Osteocyte (in vitro differentiated cells): Measurements from ENCODE around the gene GNAI1. TPM values are rescaled to one million over a fixed set of nuclear protein-coding genes. Genes with fewer than 3 reads are reported as not detected.
A peak's percentile ranks its signal among the peaks of the same experiment; 100 is the strongest.

Experiments
- DNase-seq: peaks from one replicate; pipeline ENCODE4 v3.0.0; 2021; ENCODE audit warnings: mixed read lengths; ENCODE audit not compliant: unreplicated experiment; ENCODE audit errors: extremely low spot score
- H3K27ac Mint-ChIP-seq: one replicate; pipeline ENCODE4 v1.8.0; 2021; ENCODE audit warnings: mild to moderate bottlenecking, mixed read lengths; ENCODE audit not compliant: unreplicated experiment
- H3K27me3 Mint-ChIP-seq: one replicate; pipeline ENCODE4 v1.8.0; 2021; ENCODE audit warnings: mixed read lengths; ENCODE audit not compliant: unreplicated experiment
- H3K36me3 Mint-ChIP-seq: one replicate; pipeline ENCODE4 v1.8.0; 2021; ENCODE audit warnings: mixed read lengths; ENCODE audit not compliant: unreplicated experiment
- H3K4me1 Mint-ChIP-seq: one replicate; pipeline ENCODE4 v1.8.0; 2021; ENCODE audit warnings: mixed read lengths; ENCODE audit not compliant: unreplicated experiment
- H3K4me3 Mint-ChIP-seq: one replicate; pipeline ENCODE4 v1.8.0; 2021; ENCODE audit warnings: mild to moderate bottlenecking, moderate library complexity, mixed read lengths; ENCODE audit not compliant: unreplicated experiment
- H3K9me3 Mint-ChIP-seq: one replicate; pipeline ENCODE4 v1.8.0; 2021; ENCODE audit warnings: mixed read lengths; ENCODE audit not compliant: unreplicated experiment
- CTCF ChIP-seq: fragments of 200-600 bp; sonication (generic); IDR thresholded peaks from 2 replicates; pipeline ENCODE4 v1.5.0; 2021; ENCODE audit warnings: antibody characterized with exemption, mild to moderate bottlenecking, moderate library complexity
- total RNA-seq: library from RNA; stranded (reverse); gene quantifications from 2 replicates; pipeline ENCODE4 v1.2.1, GENCODE V29; 2021

Gene GNAI1
- total RNA-seq, 1 donor from 2014 or later: 44.4 TPM

- H3K27ac Mint-ChIP-seq: no peak overlapping the region
- H3K4me1 Mint-ChIP-seq: peaks cover 31% of the 10 kb centered on the region
- no peak overlapping the region for H3K4me3 Mint-ChIP-seq
- TF ChIP-seq CTCF: no peak
- H3K36me3 Mint-ChIP-seq: peaks cover 3% of the 10 kb centered on the region
- H3K27me3 Mint-ChIP-seq: no peaks in the 10 kb centered on the region
- no peak for DNase-seq
- H3K9me3 Mint-ChIP-seq: no peaks in the 10 kb centered on the region
Observed at GRCh38 chr7:80187727-80188126, 53.1 kb downstream of the GNAI1 start.

DNA sequence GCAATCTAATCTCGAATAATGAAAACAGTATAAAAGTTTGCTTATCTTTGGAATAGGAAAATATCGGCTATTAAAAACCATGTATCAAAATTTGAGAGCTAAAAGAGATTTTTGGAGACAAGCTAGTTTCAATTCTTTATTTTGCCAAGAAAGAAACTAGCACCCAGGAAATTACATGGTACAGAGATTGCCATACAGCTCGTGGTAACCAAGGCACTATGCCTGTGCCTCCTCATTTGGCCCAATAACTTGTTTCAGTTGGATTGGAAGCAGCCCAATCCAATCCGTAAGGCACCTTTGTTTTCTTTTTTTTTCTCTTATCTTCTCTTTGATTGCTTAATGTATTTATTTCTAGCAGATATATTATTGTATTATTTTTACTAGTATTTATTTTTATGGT is 55.0 kb downstream of the GNAI1 start:
- Mint-ChIP-seq H3K36me3 (peaks cover 4% of the 10 kb centered on the region), H3K4me3 (no peak overlapping the region), H3K27me3 (no peaks in the 10 kb centered on the region), H3K27ac (no peak overlapping the region), H3K9me3 (no peaks in the 10 kb centered on the region), H3K4me1 (peaks cover 23% of the 10 kb centered on the region)
- DNase-seq: no peak
- no peak for TF ChIP-seq CTCF

- no peak overlapping the region for H3K27ac Mint-ChIP-seq
- H3K36me3 Mint-ChIP-seq: peaks cover 29% of the 10 kb centered on the region
- no peaks in the 10 kb centered on the region for H3K9me3 Mint-ChIP-seq
- H3K4me3 Mint-ChIP-seq: no peak overlapping the region
- peaks cover 27% of the 10 kb centered on the region for H3K4me1 Mint-ChIP-seq
- no peak for TF ChIP-seq CTCF
- no peaks in the 10 kb centered on the region for H3K27me3 Mint-ChIP-seq
- DNase-seq: no peak
Observed at GRCh38 chr7:80197627-80198026, 63.0 kb downstream of the GNAI1 start.

GRCh38 chr7:80199051-80199450 is 64.4 kb downstream of the GNAI1 start:
- Mint-ChIP-seq H3K9me3 (no peaks in the 10 kb centered on the region), H3K27ac (peak overlapping the region; percentile 27), H3K4me1 (peaks cover 37% of the 10 kb centered on the region), H3K27me3 (no peaks in the 10 kb centered on the region), H3K4me3 (no peak overlapping the region), H3K36me3 (peaks cover 35% of the 10 kb centered on the region)
- no peak for DNase-seq
- no peak for TF ChIP-seq CTCF

DNA sequence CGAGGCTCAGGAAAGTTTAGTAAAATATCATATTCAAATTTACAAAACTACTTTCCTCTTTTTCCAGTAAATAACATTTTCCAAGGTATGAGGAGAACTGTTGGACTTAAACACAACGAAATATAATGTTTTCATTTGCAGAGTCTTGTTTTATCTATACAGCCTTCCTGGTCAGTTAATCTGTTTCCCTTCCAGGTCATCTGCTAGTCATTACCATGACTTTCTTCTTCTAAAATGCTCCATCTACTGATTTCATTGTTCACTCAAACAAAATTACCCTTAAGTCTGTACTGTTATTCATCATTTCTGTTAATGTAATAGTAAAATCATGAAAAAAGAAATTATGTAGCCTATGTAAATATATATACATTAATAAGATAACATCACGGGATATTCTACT is 69.8 kb downstream of the GNAI1 start:
- peak overlapping the region; percentile 64 for H3K27ac Mint-ChIP-seq
- TF ChIP-seq CTCF: no peak
- no peaks in the 10 kb centered on the region for H3K9me3 Mint-ChIP-seq
- no peak for DNase-seq
- no peaks in the 10 kb centered on the region for H3K27me3 Mint-ChIP-seq
- H3K36me3 Mint-ChIP-seq: peaks cover 51% of the 10 kb centered on the region
- H3K4me1 Mint-ChIP-seq: peaks cover 20% of the 10 kb centered on the region
- H3K4me3 Mint-ChIP-seq: no peak overlapping the region
